Type B pancreatic cell (in vitro differentiated cells): Measurements from ENCODE around the gene ANKRD29. TPM values are rescaled to one million over a fixed set of nuclear protein-coding genes. Genes with fewer than 3 reads are reported as not detected.

ENCODE experiments used
- DNase-seq: peaks from one replicate; pipeline ENCODE4 v3.0.0; 2021; ENCODE audit warnings: mixed read lengths; ENCODE audit not compliant: unreplicated experiment; ENCODE audit errors: extremely low spot score
- H3K27ac Mint-ChIP-seq: 2 replicates; pipeline ENCODE4 v1.8.0; 2021; ENCODE audit warnings: mild to moderate bottlenecking, mixed read lengths
- H3K27me3 Mint-ChIP-seq: 2 replicates; pipeline ENCODE4 v1.8.0; 2021; ENCODE audit warnings: mixed read lengths
- H3K36me3 Mint-ChIP-seq: 2 replicates; pipeline ENCODE4 v1.8.0; 2021; ENCODE audit warnings: mixed read lengths
- H3K4me1 Mint-ChIP-seq: one replicate; pipeline ENCODE4 v1.8.0; 2021; ENCODE audit warnings: mixed read lengths; ENCODE audit not compliant: unreplicated experiment
- H3K4me3 Mint-ChIP-seq: 2 replicates; pipeline ENCODE4 v1.8.0; 2021; ENCODE audit warnings: mild to moderate bottlenecking, mixed read lengths
- H3K9me3 Mint-ChIP-seq: 2 replicates; pipeline ENCODE4 v1.8.0; 2021; ENCODE audit warnings: mixed read lengths
- CTCF ChIP-seq: fragments of 200-600 bp; sonication (generic); conservative IDR thresholded peaks from 2 replicates; pipeline ENCODE4 v1.5.0; 2021; ENCODE audit warnings: antibody characterized with exemption, mild to moderate bottlenecking
- total RNA-seq: library from RNA; stranded (reverse); gene quantifications from 2 replicates; pipeline ENCODE4 v1.2.1, GENCODE V29; 2021; ENCODE audit warnings: low replicate concordance

The ANKRD29 gene
- total RNA-seq, 1 donor from 2014 or later, result 3.5 TPM

- Mint-ChIP-seq H3K4me3 (peak overlapping the region; percentile 6), H3K9me3 (no peaks in the 10 kb centered on the region), H3K4me1 (peaks cover 47% of the 10 kb centered on the region), H3K36me3 (no peaks in the 10 kb centered on the region), H3K27me3 (no peaks in the 10 kb centered on the region), H3K27ac (no peak overlapping the region)
- no peak for DNase-seq
- no peak for TF ChIP-seq CTCF
These were observed 13.6 kb downstream of the ANKRD29 start for GRCh38 chr18:23648940-23649607.

GRCh38 chr18:23648456-23648855 lies 14.3 kb downstream of the ANKRD29 start:
- Mint-ChIP-seq H3K27me3 (no peaks in the 10 kb centered on the region), H3K9me3 (no peaks in the 10 kb centered on the region), H3K4me3 (no peak overlapping the region), H3K27ac (no peak overlapping the region), H3K36me3 (no peaks in the 10 kb centered on the region), H3K4me1 (peaks cover 49% of the 10 kb centered on the region)
- TF ChIP-seq CTCF, result no peak
- no peak for DNase-seq

- no peaks in the 10 kb centered on the region for H3K9me3 Mint-ChIP-seq
- DNase-seq, result no peak
- H3K27me3 Mint-ChIP-seq, result no peaks in the 10 kb centered on the region
- no peak for TF ChIP-seq CTCF
- H3K4me1 Mint-ChIP-seq, result peaks cover 35% of the 10 kb centered on the region
- H3K27ac Mint-ChIP-seq, result no peak overlapping the region
- H3K36me3 Mint-ChIP-seq, result no peaks in the 10 kb centered on the region
- H3K4me3 Mint-ChIP-seq, result no peak overlapping the region
These were observed 16.4 kb downstream of the ANKRD29 start for GRCh38 chr18:23646282-23646681.

- Mint-ChIP-seq H3K27ac (no peak overlapping the region), H3K27me3 (no peaks in the 10 kb centered on the region), H3K4me1 (peaks cover 28% of the 10 kb centered on the region), H3K36me3 (no peaks in the 10 kb centered on the region), H3K4me3 (no peak overlapping the region), H3K9me3 (no peaks in the 10 kb centered on the region)
- no peak for TF ChIP-seq CTCF
- DNase-seq, result no peak
These were observed 17.0 kb downstream of the ANKRD29 start for GRCh38 chr18:23645568-23646175.

GRCh38 chr18:23643815-23644490 lies 18.8 kb downstream of the ANKRD29 start:
- Mint-ChIP-seq H3K36me3 (no peaks in the 10 kb centered on the region), H3K4me3 (no peak overlapping the region), H3K9me3 (no peaks in the 10 kb centered on the region), H3K4me1 (peaks cover 18% of the 10 kb centered on the region), H3K27ac (no peak overlapping the region), H3K27me3 (no peaks in the 10 kb centered on the region)
- no peak for DNase-seq
- TF ChIP-seq CTCF, result no peak
